Measurements from ENCODE around the gene RAB21.

RAB21 gene

DNA sequence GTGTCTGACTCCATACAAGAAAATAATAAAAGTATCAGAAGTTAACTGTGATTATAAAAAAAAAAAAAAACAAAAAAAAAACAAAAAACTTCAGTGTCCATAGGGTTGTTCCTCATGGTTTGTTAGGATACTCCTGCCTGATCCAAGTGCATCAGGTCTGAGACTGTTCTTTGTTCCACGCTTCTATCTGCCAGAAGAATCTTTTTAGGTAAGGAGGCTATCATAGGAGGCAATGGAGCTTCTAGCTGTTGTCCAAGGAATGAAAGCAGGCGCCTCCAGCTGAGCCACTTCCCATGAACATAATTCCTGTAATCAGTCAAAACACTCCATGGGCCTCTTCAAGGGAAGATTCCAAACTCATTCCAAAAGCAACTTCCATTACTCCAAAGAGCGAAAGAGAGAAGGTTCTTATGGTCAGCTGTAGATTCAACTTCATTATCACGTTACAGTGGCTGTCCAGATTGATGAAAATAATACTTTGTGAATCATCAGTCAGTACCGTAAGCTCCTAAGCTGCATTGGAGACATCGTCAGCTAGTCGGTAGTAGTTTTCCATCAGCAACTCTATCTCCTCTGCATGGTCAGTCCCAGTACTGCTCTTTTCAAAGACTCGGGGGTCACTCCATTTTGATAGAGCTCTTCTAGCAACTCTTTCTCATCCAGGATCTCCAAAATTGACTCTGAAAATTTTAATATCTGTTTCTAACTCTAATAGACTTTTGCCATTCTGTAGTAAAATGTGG is 94.6 kb downstream of the RAB21 start:
- TF ChIP-seq GATA1 (IDR thresholded peaks at IDR 0.05; ENCODE audit: low read depth, low read length) (no peak), POLR2A (IDR thresholded peaks at IDR 0.05; ENCODE audit: low read length) (no peak)
- no peak for DNase-seq

Data from erythroblast (primary cell).